AG04449 (cell line): ENCODE data around the gene TRMT1.
"Not testable (repeated sequence)": the region's sequence is repeated elsewhere in the genome, so short reads cannot be mapped to it uniquely, and the experiment has no call there.

Experiments used
- CTCF ChIA-PET: fragments of 350-600 bp; formaldehyde crosslinking; extraction: SDS; loops from one replicate; lab custom pipeline; 2021; ENCODE audit warnings: antibody characterized with exemption; lab: Yijun Ruan, JAX
- POLR2A ChIA-PET: fragments of 400-600, 350-600 bp; formaldehyde crosslinking; extraction: SDS; loops from one replicate; lab custom pipeline; 2020; ENCODE audit warnings: antibody characterized with exemption, inconsistent platforms; lab: Yijun Ruan, JAX
- DNase-seq: peaks from one replicate; pipeline ENCODE4 v3.0.0-alpha.2; 2010; ENCODE audit warnings: low read depth, low spot score
- H3K4me3 ChIP-seq: 2 replicates; pipeline ENCODE4 v1.5.1; 2011; ENCODE audit warnings: low read depth, mild to moderate bottlenecking, control low read depth, low read length
- TF ChIP-seq, protein P1 (sequence below): IDR thresholded peaks from one replicate; pipeline ENCODE4 v1.5.1; 2011; ENCODE audit warnings: mild to moderate bottlenecking, moderate library complexity, low read length, control low read depth, inconsistent platforms; ENCODE audit not compliant: insufficient read depth; ENCODE audit errors: missing control alignments

TRMT1 gene

DNA sequence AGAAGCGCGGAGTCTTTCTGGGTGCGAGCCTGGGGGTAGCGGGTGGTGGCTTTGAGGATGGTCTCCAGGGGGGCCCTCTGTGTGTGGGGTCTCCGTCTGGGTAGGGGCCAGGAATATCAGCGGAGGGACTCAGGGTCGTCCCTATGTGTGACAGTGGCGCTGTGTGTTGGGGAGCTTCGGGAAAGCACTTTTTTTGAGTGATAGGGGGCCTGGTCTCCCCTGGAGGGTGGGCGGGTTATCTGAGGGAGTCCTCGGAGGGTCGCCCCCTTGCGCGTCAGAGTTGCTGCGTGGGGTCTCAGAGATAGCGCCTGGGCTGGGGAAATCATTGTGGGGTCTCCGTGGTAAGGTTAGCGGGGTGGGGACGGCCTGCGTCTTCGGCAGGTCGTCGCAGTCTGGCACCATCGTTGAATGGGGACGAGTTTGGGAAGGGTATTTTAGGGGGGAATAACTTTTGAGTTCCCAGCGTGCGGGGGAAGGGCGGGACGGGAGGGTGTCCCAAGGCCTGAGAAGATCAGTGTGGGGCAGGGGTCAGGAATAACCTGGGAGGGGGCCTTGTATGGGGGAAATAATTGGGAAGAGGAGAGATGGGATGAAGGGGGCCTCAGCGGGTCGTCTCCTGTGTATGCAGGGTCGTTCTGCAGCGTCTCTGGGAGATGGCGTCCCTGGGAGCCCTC lies 34.5 kb upstream of the TRMT1 start:
- TF ChIP-seq, protein P1, sequence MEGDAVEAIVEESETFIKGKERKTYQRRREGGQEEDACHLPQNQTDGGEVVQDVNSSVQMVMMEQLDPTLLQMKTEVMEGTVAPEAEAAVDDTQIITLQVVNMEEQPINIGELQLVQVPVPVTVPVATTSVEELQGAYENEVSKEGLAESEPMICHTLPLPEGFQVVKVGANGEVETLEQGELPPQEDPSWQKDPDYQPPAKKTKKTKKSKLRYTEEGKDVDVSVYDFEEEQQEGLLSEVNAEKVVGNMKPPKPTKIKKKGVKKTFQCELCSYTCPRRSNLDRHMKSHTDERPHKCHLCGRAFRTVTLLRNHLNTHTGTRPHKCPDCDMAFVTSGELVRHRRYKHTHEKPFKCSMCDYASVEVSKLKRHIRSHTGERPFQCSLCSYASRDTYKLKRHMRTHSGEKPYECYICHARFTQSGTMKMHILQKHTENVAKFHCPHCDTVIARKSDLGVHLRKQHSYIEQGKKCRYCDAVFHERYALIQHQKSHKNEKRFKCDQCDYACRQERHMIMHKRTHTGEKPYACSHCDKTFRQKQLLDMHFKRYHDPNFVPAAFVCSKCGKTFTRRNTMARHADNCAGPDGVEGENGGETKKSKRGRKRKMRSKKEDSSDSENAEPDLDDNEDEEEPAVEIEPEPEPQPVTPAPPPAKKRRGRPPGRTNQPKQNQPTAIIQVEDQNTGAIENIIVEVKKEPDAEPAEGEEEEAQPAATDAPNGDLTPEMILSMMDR, result no peak
- ChIA-PET CTCF (interaction anchor here (0.7 to 2.2 kb wide), 7 partner anchors 10 to 186 kb away, joined by 3 to 17 read pairs (median 5); partner anchors contain the start of gene NACC1), POLR2A (interaction anchor here (1.7 to 1.8 kb wide), 2 partner anchors 12 to 19 kb away, joined by 5 to 8 read pairs; no protein-coding TSS in a partner anchor)
- DNase-seq, result no peak
- peak overlapping the region; percentile 96 for H3K4me3 ChIP-seq

- TF ChIP-seq, protein P1, result peak; percentile 68
- POLR2A ChIA-PET, result interaction anchor here (1.2 to 1.8 kb wide), 5 partner anchors 13 to 111 kb away, joined by 5 to 9 read pairs (median 7); no protein-coding TSS in a partner anchor
- CTCF ChIA-PET, result interaction anchor here (0.7 to 2.2 kb wide), 10 partner anchors 10 to 185 kb away, joined by 3 to 17 read pairs (median 4); partner anchors contain the start of gene NACC1
- DNase-seq, result no peak
- H3K4me3 ChIP-seq, result peak within 1 kb of the TSS; percentile 96
Measured at GRCh38 chr19:13150187-13150930, 33.8 kb upstream of the TRMT1 start, which contains the start of the genes IER2 and STX10. IER2 (plus strand) TSS chr19:13150411; CDS start chr19:13153187, 2,776 bp downstream. STX10 (minus strand) TSS chr19:13150375; CDS start chr19:13150173, 202 bp downstream.

- TF ChIP-seq, protein P1, result no peak
- CTCF ChIA-PET, result interaction anchor here (0.7 to 2.2 kb wide), 8 partner anchors 14 to 184 kb away, joined by 3 to 17 read pairs (median 4); partner anchors contain the start of gene NACC1
- H3K4me3 ChIP-seq, result peak overlapping the region; percentile 96
- POLR2A ChIA-PET, result interaction anchor here (0.9 to 1.8 kb wide), 6 partner anchors 14 to 128 kb away, joined by 3 to 9 read pairs (median 6); no protein-coding TSS in a partner anchor
- no peak for DNase-seq
Measured at GRCh38 chr19:13149628-13150186, 33.2 kb upstream of the TRMT1 start.

- ChIA-PET CTCF (interaction anchor here (1.4 to 2.2 kb wide), 3 partner anchors 34 to 184 kb away, joined by 4 to 17 read pairs (median 8); no protein-coding TSS in a partner anchor), POLR2A (interaction anchor here (0.9 to 1.8 kb wide), 4 partner anchors 17 to 128 kb away, joined by 3 to 9 read pairs (median 8); no protein-coding TSS in a partner anchor)
- DNase-seq, result not testable (repeated sequence)
- peak overlapping the region; percentile 96 for H3K4me3 ChIP-seq
Measured at GRCh38 chr19:13149173-13149627, 32.7 kb upstream of the TRMT1 start.

DNA sequence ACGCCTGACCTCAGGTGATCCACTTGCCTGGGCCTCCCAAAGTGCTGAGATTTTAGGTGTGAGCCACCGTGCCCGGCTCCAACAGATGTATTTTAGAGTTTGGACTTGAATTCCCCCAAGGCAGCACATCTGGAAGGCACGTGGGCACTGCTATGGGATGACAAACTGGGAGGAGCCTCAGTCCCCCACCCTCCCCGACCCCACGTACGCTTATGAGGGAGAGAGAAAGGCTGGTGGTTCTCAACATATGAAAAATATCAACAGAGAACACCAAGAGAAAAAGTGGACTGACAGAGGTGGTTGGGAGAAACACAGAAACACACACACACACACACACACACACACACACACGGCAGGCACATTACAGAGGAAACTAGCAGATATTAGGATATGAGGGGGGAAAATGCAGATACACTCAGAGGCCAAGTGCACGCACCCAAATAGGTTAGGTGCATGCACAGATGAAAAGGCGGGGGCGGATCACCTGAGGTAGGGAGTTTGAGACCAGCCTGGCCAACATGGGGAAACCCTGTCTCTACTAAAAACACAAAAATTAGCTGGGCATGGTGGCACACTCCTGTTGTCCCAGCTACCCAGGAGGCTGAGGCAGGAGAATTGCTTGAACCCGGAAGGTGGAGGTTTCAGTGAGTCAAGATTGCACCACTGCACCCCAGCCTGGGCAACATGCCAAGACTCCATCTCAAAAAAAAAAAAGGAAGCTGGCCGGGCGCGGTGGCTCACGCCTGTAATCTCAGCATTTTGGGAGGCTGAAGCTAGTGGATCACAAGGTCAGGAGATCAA lies 30.4 kb upstream of the TRMT1 start:
- no peak overlapping the region for H3K4me3 ChIP-seq
- TF ChIP-seq, protein P1, result no peak
- DNase-seq, result no peak
- ChIA-PET POLR2A (no interaction called here), CTCF (interaction anchor here (0.7 to 1.8 kb wide), 6 partner anchors 14 to 181 kb away, joined by 3 to 4 read pairs (median 3); no protein-coding TSS in a partner anchor)
